HepG2 (cell line): ENCODE measurements around the gene UBR1. TPM values are rescaled to one million over a fixed set of nuclear protein-coding genes. Genes with fewer than 3 reads are reported as not detected.
A peak's percentile ranks its signal among the peaks of the same experiment; 100 is the strongest.

ENCODE experiments used
- EEA1 ChIP-seq: sonication (generic); formaldehyde crosslinking; IDR thresholded peaks from 2 replicates; pipeline ENCODE4 v1.5.1; 2020; ENCODE audit warnings: mild to moderate bottlenecking, missing genetic modification reagents, borderline replicate concordance
- HES4 ChIP-seq: sonication (generic); formaldehyde crosslinking; IDR thresholded peaks from 2 replicates; pipeline ENCODE4 v1.9.0; 2021; ENCODE audit warnings: mild to moderate bottlenecking, missing genetic modification reagents, borderline replicate concordance
- HIVEP1 ChIP-seq: sonication (generic); formaldehyde crosslinking; IDR thresholded peaks from 2 replicates; pipeline ENCODE4 v1.4.0; 2020; ENCODE audit warnings: mild to moderate bottlenecking, missing genetic modification reagents
- MXI1 ChIP-seq: IDR thresholded peaks from 3 replicates; pipeline ENCODE4 v1.6.1; 2012; ENCODE audit warnings: low read depth, low read length, inconsistent platforms, borderline replicate concordance
- PRDM15 ChIP-seq: sonication (generic); formaldehyde crosslinking; IDR thresholded peaks from 2 replicates; pipeline ENCODE4 v1.4.0; 2020; ENCODE audit warnings: missing genetic modification reagents
- PRPF4 ChIP-seq: fragments of 200-400 bp; formaldehyde crosslinking; IDR thresholded peaks from 2 replicates; pipeline ENCODE4 v1.6.1; 2016; ENCODE audit warnings: low read length, low read depth; ENCODE audit not compliant: poor library complexity, severe bottlenecking
- RFXANK ChIP-seq: IDR thresholded peaks from 2 replicates; pipeline ENCODE4 v1.6.1; 2016
- SMARCC2 ChIP-seq: fragments of 450-650 bp; IDR thresholded peaks from 2 replicates; pipeline ENCODE4 v1.6.1; 2017; ENCODE audit warnings: antibody characterized with exemption, mild to moderate bottlenecking
- SSRP1 ChIP-seq: IDR thresholded peaks from 2 replicates; pipeline ENCODE4 v1.6.1; 2016; ENCODE audit warnings: control low read depth
- TGIF2 ChIP-seq: IDR thresholded peaks from 2 replicates; pipeline ENCODE4 v1.6.1; 2016; ENCODE audit warnings: control low read depth, missing compliant biosample characterization
- UBTF ChIP-seq: sonication (generic); formaldehyde crosslinking; IDR thresholded peaks from 2 replicates; pipeline ENCODE4 v1.4.0; 2020; ENCODE audit warnings: mild to moderate bottlenecking, missing genetic modification reagents
- ZBED4 ChIP-seq: sonication (generic); formaldehyde crosslinking; IDR thresholded peaks from 2 replicates; pipeline ENCODE4 v1.4.0; 2020; ENCODE audit warnings: missing genetic modification reagents, borderline replicate concordance
- ZC3H4 ChIP-seq: sonication (generic); formaldehyde crosslinking; IDR thresholded peaks from 2 replicates; pipeline ENCODE4 v1.4.0; 2020; ENCODE audit warnings: missing genetic modification reagents, borderline replicate concordance
- ZNF34 ChIP-seq: sonication (generic); formaldehyde crosslinking; IDR thresholded peaks from 2 replicates; pipeline ENCODE4 v1.4.0; 2020; ENCODE audit warnings: mild to moderate bottlenecking, missing genetic modification reagents, borderline replicate concordance
- ZNF44 ChIP-seq: sonication (generic); formaldehyde crosslinking; IDR thresholded peaks from 2 replicates; pipeline ENCODE4 v1.5.1; 2020; ENCODE audit warnings: mild to moderate bottlenecking, missing genetic modification reagents
- ZNF563 ChIP-seq: sonication (generic); formaldehyde crosslinking; IDR thresholded peaks from 2 replicates; pipeline ENCODE4 v1.8.0; 2022; ENCODE audit warnings: mild to moderate bottlenecking, moderate library complexity, missing genetic modification reagents
- ZNF670 ChIP-seq: sonication (generic); formaldehyde crosslinking; IDR thresholded peaks from 2 replicates; pipeline ENCODE4 v1.8.0; 2022; ENCODE audit warnings: mild to moderate bottlenecking, missing genetic modification reagents, borderline replicate concordance
- ZNF776 ChIP-seq: sonication (generic); formaldehyde crosslinking; IDR thresholded peaks from 2 replicates; pipeline ENCODE4 v1.4.0; 2020; ENCODE audit warnings: mild to moderate bottlenecking, missing genetic modification reagents
- ZNF850 ChIP-seq: sonication (generic); formaldehyde crosslinking; conservative IDR thresholded peaks from 2 replicates; pipeline ENCODE4 v1.9.0; 2021; ENCODE audit warnings: mild to moderate bottlenecking, missing genetic modification reagents
- polyA plus RNA-seq, 8 experiments: library from polyadenylated mRNA; depleted of rRNA in 3 of 8; stranded (reverse) in 7 of 8; unstranded in 1 of 8; fragments of >200 nt; fragmentation: Illumina TruSeq in 4 of 8; extraction: Trizol in 4 of 8; gene quantifications; 2 replicates each; pipeline versions ENCODE4 v1.2.1 to v1.2.3, GENCODE V29; 2011 to 2016; ENCODE audit warnings: low read depth in 4 of 8, missing spikeins in 1 of 8, mixed read lengths in 1 of 8; ENCODE audit not compliant: insufficient read depth in 1 of 8
- total RNA-seq, 5 experiments: library from RNA; depleted of rRNA; stranded (reverse); fragments of >200 nt; fragmentation: Illumina TruSeq; extraction: Trizol; gene quantifications; 2 replicates each; pipeline ENCODE4 v1.2.3, GENCODE V29; 2016; ENCODE audit warnings: low read depth in 1 of 5
- TF ChIP-seq, protein P1 (sequence below): sonication (generic); formaldehyde crosslinking; IDR thresholded peaks from 2 replicates; pipeline ENCODE4 v1.4.0; 2020; ENCODE audit warnings: mild to moderate bottlenecking, missing genetic modification reagents, borderline replicate concordance

UBR1 gene
- total and polyA plus RNA-seq, 2 of the 13 experiments (the other 11 are each of a cell fraction or from before 2014, with no cell fraction given), result 6.4 to 18.0 TPM

GRCh38 chr15:42921342-42921731, 184.5 kb downstream of the UBR1 start (continued):
- TF ChIP-seq ZBED4 (no peak), ZC3H4 (CRISPR knock-in tag) (no peak), EEA1 (peak; percentile 21; the same call in 1 of the 2 replicates), ZNF563 (no peak), ZNF44 (0 out of 2 replicates have a peak, but pooled peaks have one; percentile 35), PRDM15 (CRISPR knock-in tag) (no peak), SMARCC2 (no peak), HIVEP1 (no peak), MXI1 (no peak), UBTF (CRISPR knock-in tag) (no peak), TGIF2 (no peak), RFXANK (no peak), HES4 (no peak), ZNF776 (CRISPR knock-in tag) (no peak), ZNF850 (CRISPR knock-in tag) (no peak), SSRP1 (no peak), ZNF670 (CRISPR knock-in tag) (no peak), PRPF4 (no peak), ZNF34 (no peak)
- TF ChIP-seq, protein P1, sequence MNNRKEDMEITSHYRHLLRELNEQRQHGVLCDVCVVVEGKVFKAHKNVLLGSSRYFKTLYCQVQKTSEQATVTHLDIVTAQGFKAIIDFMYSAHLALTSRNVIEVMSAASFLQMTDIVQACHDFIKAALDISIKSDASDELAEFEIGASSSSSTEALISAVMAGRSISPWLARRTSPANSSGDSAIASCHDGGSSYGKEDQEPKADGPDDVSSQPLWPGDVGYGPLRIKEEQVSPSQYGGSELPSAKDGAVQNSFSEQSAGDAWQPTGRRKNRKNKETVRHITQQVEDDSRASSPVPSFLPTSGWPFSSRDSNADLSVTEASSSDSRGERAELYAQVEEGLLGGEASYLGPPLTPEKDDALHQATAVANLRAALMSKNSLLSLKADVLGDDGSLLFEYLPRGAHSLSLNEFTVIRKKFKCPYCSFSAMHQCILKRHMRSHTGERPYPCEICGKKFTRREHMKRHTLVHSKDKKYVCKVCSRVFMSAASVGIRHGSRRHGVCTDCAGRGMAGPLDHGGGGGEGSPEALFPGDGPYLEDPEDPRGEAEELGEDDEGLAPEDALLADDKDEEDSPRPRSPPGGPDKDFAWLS, result no peak
